ENCODE data around the gene TCTA.

TCTA gene

DNA sequence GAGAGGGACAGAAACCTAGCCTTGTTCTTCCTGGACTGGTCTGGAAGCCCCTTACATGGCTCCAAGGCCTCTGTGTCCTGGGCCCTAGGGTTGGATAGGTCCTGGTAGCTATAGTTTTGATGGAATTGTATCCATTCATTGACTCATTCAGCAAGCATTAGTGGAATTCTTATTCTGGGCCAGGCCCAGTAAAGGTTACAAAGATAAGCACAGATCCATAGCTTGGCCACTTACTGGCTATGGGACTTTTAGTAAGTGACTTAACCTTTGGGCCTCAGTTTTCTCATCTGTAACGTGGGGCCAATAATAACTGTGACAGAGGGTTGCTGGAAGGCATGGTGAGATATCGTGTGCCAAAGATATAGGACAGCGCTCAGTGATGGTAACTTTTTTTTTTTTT, 44.2 kb downstream of the TCTA start:
- no peak for DNase-seq (ENCODE audit: low read depth in 3 of 3, low spot score in 1 of 3)

DNA sequence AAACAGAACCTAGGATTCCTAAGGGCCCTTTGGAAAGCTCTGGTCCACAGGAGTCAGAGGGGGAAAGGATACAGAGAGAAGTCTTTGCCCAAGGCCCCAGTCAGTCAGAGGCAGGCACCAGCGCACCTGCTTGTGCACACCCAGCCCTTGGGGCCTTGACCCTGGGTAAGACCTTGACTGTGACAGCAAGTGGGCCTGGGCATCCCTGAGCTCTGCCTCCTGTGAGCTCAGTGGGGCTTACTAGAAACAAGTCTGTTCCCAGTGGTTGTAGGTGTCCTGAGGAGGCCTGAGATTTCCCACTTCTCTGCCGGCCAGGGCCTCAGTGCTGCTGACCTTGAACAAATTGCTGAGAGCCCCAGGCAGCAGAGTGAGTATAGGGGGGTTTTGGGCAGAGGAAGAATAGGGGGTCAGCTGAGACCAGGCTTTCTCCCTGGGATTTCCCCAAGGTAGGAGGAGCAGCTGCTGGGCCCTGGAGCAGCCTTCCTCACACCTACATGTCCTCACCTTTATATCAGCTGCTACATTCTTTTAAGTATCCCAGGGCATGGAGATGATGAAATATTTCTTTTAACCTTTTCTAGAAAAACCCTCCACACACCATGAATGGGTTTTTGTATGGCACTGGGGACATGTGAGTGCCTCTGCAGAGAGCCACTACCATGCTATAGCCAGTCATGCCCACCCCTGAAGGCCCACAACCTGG, 48.1 kb downstream of the TCTA start:
- DNase-seq (ENCODE audit: low read depth in 3 of 3, low spot score in 1 of 3) = no peak

DNA sequence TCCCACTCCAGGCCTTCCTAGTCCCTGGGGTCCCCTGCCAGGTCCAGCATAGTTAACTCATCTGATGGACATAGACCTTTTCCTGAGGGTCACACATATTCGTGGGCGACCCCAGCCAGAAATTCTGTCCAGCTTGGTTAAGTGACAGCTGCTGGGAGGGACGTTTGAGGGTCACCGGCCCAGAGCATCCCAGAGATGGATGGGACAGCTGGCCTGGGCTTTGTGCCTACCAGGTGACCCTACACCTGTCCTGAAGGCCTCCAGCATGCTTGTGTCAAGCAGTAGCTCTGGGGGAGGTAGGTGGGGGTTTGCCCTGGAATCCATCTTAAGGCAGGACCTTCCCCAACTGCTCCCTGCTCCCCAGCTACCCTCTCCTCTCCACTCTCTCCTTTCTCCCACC, 48.7 kb downstream of the TCTA start:
- no peak for DNase-seq (ENCODE audit: low read depth in 3 of 3, low spot score in 1 of 3)

DNA sequence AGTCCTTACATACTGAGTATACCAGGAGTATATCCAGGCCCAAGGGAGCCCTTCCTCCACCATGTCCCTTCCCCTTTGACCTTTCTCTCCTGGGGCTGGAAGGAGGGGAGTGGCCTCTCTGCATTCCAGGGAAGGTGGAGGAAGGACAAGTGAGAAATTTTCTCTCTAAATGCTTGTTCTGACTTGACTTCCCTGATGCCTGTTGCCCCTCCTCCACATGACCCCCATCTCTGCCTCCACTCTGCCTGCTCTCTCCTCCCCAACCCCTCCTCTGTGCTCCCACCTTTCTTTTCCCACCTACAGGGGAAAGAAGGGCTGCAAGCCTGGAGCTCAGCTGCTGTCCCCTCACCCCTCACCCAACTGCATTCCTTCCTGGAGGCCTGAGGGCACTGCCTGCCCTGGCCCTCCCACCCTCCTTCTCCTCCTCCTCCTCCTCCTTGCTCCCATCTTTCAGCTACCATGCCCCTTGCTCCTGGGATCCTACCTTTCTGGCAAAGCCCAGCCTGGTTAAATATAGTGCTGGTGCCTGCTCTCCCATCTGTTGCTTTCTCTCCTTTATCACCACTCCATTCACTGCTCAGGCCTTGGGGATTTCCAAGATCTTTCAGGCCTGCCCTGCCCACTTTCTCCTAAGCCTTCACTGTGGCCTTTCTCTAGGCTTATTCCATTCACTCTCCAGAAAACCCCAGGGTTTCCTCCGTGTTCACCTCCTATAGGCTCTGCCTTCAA, 49.4 kb downstream of the TCTA start:
- DNase-seq (ENCODE audit: low read depth in 3 of 3, low spot score in 1 of 3) = no peak

DNA sequence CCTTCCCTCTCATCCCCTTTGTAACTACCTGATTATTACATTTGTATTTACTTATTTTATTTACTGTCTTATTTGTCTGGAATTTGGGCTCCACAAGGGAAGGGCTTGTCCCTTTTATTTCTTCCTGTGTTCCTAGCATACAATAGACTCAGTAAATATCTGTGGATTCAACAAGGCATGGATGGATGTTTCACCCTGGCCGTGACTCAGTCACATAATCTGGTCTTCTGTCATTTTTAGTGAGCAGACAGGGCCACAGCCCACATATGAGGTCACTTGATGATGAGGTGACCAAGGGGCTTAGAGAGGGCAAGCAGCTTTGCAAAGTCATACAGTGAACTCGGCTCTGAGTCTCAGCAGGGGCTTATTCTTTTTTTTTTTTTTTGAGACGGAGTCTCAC, 50.0 kb downstream of the TCTA start:
- no peak for DNase-seq (ENCODE audit: low read depth in 3 of 3, low spot score in 1 of 3)

DNA sequence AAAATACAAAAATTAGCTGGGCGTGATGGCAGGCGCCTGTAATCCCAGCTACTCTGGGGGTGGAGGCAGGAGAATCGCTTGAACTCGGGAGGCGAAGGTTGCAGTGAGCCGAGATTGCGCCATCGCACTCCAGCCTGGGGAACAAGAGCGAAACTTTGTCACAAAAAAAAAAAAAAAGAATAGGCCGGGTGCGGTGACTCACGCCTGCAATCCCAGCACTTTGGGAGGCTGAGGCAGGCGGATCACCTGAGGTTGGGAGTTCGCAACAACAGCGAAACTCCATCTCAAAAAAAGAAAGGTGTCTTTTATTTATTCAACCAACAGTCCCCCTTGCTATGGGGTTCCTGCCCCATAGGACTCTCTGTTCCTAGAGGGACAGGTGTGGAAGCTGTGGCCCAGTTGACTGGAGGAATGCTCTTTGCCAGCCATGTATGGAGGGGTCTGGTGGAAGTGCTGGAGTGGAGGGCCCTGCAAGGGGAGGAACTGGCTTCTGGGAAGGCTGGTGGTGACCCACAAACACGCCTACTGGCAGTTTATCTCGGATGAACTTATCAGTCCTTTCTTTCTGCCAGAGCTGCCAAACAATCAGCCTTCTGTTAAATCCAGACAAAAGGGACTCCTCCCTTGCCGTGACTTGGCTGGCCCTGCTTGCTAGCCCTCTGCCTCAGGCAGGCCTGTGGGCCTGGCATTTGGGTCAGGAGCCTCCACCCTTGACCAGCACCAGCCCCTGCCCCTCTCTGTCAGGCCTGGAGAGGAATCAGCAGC, 53.2 kb downstream of the TCTA start:
- no peak for DNase-seq (ENCODE audit: low read depth in 3 of 3, low spot score in 1 of 3)
